ENCODE data around the gene DNAH7. TPM values are rescaled to one million over a fixed set of nuclear protein-coding genes. Genes with fewer than 3 reads are reported as not detected.

Gene DNAH7
- total and polyA plus RNA-seq, 9 of the 15 experiments (the other 6 are each of a cell fraction or from before 2014, with no cell fraction given): 0.03 to 0.42 (median 0.18) TPM

GRCh38 chr2:195695002-195695631 lies 373.5 kb downstream of the DNAH7 start (continued):
- TF ChIP-seq ZNF280B (CRISPR knock-in tag; IDR thresholded peaks at IDR 0.05): no peak
- no peak for TF ChIP-seq NR2C2 (CRISPR knock-in tag; IDR thresholded peaks at IDR 0.05)
- no peak for TF ChIP-seq NR2C2 (tag; IDR thresholded peaks at IDR 0.05)
- no peak for TF ChIP-seq POU5F1 (IDR thresholded peaks at IDR 0.05; ENCODE audit: borderline replicate concordance, low read depth, low read length, partially characterized antibody)
- no peak for TF ChIP-seq MED1 (CRISPR knock-in tag; IDR thresholded peaks at IDR 0.05; ENCODE audit: borderline replicate concordance)
- TF ChIP-seq, protein P1, sequence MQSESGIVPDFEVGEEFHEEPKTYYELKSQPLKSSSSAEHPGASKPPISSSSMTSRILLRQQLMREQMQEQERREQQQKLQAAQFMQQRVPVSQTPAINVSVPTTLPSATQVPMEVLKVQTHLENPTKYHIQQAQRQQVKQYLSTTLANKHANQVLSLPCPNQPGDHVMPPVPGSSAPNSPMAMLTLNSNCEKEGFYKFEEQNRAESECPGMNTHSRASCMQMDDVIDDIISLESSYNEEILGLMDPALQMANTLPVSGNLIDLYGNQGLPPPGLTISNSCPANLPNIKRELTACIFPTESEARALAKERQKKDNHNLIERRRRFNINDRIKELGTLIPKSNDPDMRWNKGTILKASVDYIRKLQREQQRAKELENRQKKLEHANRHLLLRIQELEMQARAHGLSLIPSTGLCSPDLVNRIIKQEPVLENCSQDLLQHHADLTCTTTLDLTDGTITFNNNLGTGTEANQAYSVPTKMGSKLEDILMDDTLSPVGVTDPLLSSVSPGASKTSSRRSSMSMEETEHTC (IDR thresholded peaks at IDR 0.05): no peak
- TF ChIP-seq POLR3G (IDR thresholded peaks at IDR 0.05; ENCODE audit: extremely low read depth, insufficient read length, insufficient replicate concordance): no peak
- TF ChIP-seq SMAD4 (CRISPR knock-in tag; conservative IDR thresholded peaks at IDR 0.05): no peak
- no peak for TF ChIP-seq EHMT2 (IDR thresholded peaks at IDR 0.05)
- peak in 1 of 2 experiments; percentile 19; a peak in 1 of 4 replicates for TF ChIP-seq TRIM24 (IDR thresholded peaks at IDR 0.05)
- TF ChIP-seq RAD51 (IDR thresholded peaks at IDR 0.05; ENCODE audit: borderline replicate concordance, low read depth): no peak
- no peak for TF ChIP-seq SOX6 (IDR thresholded peaks at IDR 0.05)
- no peak for TF ChIP-seq RNF219 (CRISPR knock-in tag; IDR thresholded peaks at IDR 0.05)
- no peak for TF ChIP-seq BDP1 (IDR thresholded peaks at IDR 0.05; ENCODE audit: insufficient read depth, insufficient read length)
- TF ChIP-seq, protein P2, sequence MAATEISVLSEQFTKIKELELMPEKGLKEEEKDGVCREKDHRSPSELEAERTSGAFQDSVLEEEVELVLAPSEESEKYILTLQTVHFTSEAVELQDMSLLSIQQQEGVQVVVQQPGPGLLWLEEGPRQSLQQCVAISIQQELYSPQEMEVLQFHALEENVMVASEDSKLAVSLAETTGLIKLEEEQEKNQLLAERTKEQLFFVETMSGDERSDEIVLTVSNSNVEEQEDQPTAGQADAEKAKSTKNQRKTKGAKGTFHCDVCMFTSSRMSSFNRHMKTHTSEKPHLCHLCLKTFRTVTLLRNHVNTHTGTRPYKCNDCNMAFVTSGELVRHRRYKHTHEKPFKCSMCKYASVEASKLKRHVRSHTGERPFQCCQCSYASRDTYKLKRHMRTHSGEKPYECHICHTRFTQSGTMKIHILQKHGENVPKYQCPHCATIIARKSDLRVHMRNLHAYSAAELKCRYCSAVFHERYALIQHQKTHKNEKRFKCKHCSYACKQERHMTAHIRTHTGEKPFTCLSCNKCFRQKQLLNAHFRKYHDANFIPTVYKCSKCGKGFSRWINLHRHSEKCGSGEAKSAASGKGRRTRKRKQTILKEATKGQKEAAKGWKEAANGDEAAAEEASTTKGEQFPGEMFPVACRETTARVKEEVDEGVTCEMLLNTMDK (IDR thresholded peaks at IDR 0.05; ENCODE audit: borderline replicate concordance, insufficient read depth, low read depth, low read length, poor library complexity, severe bottlenecking): no peak
- TF ChIP-seq PKNOX1 (IDR thresholded peaks at IDR 0.05): no peak
- no peak for TF ChIP-seq SETDB1 (IDR thresholded peaks at IDR 0.05; ENCODE audit: low read length)
- TF ChIP-seq HOXB6 (CRISPR knock-in tag; IDR thresholded peaks at IDR 0.05; ENCODE audit: borderline replicate concordance): no peak

Data from K562 (cell line).